A673 (cell line): Measurements from ENCODE around the gene DDR1. TPM values are rescaled to one million over a fixed set of nuclear protein-coding genes. Genes with fewer than 3 reads are reported as not detected.

ENCODE experiments used
- BruUV-seq: library from RNA; stranded (reverse); fragments of 400-500 nt; replicated peaks from 2 replicates; lab custom pipeline; 2021; lab: Mats Ljungman, UMichigan
- CTCF ChIA-PET: fragments of 300-600 bp; sonication (Branson Sonifier 250); formaldehyde crosslinking; loops from one replicate; lab custom pipeline; 2022; ENCODE audit warnings: antibody characterized with exemption; lab: Charles Lee
- POLR2A ChIA-PET: fragments of 300-600 bp; sonication (Branson Sonifier 250); formaldehyde crosslinking; loops from one replicate; lab custom pipeline; 2022; ENCODE audit warnings: antibody characterized with exemption; ENCODE audit not compliant: low non-redundant PET; lab: Charles Lee
- DNase-seq: peaks from one replicate; pipeline ENCODE4 v3.0.0-alpha.2; 2015; ENCODE audit warnings: low spot score
- H3K27ac ChIP-seq: fragments of 200-600 bp; sonication (generic); 2 replicates; pipeline ENCODE4 v1.5.1; 2016; ENCODE audit warnings: mixed run types, low read depth, mild to moderate bottlenecking, mixed read lengths, antibody characterized with exemption, low read length; ENCODE audit not compliant: poor library complexity, severe bottlenecking
- H3K27me3 ChIP-seq: fragments of 200-600 bp; sonication (generic); replicated peaks from 2 replicates; pipeline ENCODE4 v1.6.1; 2017; ENCODE audit warnings: mixed run types, low read depth, mild to moderate bottlenecking, mixed read lengths, antibody characterized with exemption, low read length; ENCODE audit not compliant: insufficient read depth, poor library complexity
- H3K36me3 ChIP-seq: fragments of 200-600 bp; sonication (generic); 2 replicates; pipeline ENCODE4 v1.6.1; 2016; ENCODE audit warnings: mixed run types, mild to moderate bottlenecking, mixed read lengths, antibody characterized with exemption, low read length; ENCODE audit not compliant: insufficient read depth, poor library complexity, severe bottlenecking
- H3K4me1 ChIP-seq: fragments of 200-600 bp; sonication (generic); 2 replicates; pipeline ENCODE4 v1.6.1; 2017; ENCODE audit warnings: mixed run types, mild to moderate bottlenecking, mixed read lengths, antibody characterized with exemption, low read length; ENCODE audit not compliant: insufficient read depth, poor library complexity, severe bottlenecking
- H3K4me3 ChIP-seq: fragments of 200-600 bp; sonication (generic); 2 replicates; pipeline ENCODE4 v1.5.1; 2016; ENCODE audit warnings: low read depth, mixed run types, mild to moderate bottlenecking, mixed read lengths, low read length; ENCODE audit not compliant: poor library complexity, severe bottlenecking
- H3K9me3 ChIP-seq: fragments of 200-600 bp; sonication (generic); 2 replicates; pipeline ENCODE4 v1.6.1; 2016; ENCODE audit warnings: mixed run types, low read depth, mild to moderate bottlenecking, mixed read lengths, antibody characterized with exemption, low read length; ENCODE audit not compliant: poor library complexity, severe bottlenecking
- EZH2 ChIP-seq: fragments of 200-600 bp; sonication (generic); IDR thresholded peaks from 2 replicates; pipeline ENCODE4 v1.6.1; 2017; ENCODE audit warnings: borderline replicate concordance, low read depth, mild to moderate bottlenecking, mixed read lengths, antibody characterized with exemption, low read length; ENCODE audit not compliant: poor library complexity, severe bottlenecking
- intact Hi-C: fragments of 100-400 bp; cut with micrococcal nuclease; formaldehyde crosslinking; loops from one replicate; pipeline ENCODE4 v1.10.0; 2022; ENCODE audit not compliant: unreplicated experiment
- total RNA-seq: library from RNA; stranded (reverse); gene quantifications from 2 replicates; pipeline ENCODE4 v1.2.3, GENCODE V29; 2021
- TF ChIP-seq, protein P1 (sequence below): fragments of 300-800, 200-600 bp; sonication (generic); conservative IDR thresholded peaks from 2 replicates; pipeline ENCODE4 v1.5.1; 2017; ENCODE audit warnings: low read depth, mild to moderate bottlenecking, antibody characterized with exemption, low read length, moderate library complexity, mixed read lengths

DDR1 gene
- total RNA-seq, 1 experiment from 2014 or later: 57.9 TPM

DNA sequence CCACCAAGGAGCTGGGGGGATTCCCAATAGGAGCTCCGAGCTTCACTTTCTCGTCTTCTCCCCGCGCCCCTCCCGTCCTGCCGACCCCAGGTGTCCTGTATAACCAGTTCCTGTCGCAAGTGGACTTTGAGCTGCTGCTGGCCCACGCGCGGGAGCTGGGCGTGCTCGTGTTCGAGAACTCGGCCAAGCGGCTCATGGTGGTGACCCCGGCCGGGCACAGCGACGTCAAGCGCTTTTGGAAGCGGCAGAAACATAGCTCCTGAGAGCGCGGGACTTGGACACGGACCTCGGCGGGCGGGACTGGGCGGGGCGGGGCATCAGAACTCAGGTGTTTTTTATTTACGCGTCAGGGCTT lies 29.4 kb downstream of the DDR1 start:
- peak overlapping the region; percentile 62 for H3K4me3 ChIP-seq
- intact Hi-C loops: loop anchor here (2.0 kb wide), 1 partner anchor 129 kb away; no protein-coding TSS in a partner anchor
- BruUV-seq: no TSS peak
- peaks cover 28% of the 10 kb centered on the region for H3K36me3 ChIP-seq
- TF ChIP-seq, protein P1, sequence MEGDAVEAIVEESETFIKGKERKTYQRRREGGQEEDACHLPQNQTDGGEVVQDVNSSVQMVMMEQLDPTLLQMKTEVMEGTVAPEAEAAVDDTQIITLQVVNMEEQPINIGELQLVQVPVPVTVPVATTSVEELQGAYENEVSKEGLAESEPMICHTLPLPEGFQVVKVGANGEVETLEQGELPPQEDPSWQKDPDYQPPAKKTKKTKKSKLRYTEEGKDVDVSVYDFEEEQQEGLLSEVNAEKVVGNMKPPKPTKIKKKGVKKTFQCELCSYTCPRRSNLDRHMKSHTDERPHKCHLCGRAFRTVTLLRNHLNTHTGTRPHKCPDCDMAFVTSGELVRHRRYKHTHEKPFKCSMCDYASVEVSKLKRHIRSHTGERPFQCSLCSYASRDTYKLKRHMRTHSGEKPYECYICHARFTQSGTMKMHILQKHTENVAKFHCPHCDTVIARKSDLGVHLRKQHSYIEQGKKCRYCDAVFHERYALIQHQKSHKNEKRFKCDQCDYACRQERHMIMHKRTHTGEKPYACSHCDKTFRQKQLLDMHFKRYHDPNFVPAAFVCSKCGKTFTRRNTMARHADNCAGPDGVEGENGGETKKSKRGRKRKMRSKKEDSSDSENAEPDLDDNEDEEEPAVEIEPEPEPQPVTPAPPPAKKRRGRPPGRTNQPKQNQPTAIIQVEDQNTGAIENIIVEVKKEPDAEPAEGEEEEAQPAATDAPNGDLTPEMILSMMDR: no peak
- no peak for TF ChIP-seq EZH2
- DNase-seq: no peak
- no peaks in the 10 kb centered on the region for H3K9me3 ChIP-seq
- no peaks in the 10 kb centered on the region for H3K27me3 ChIP-seq
- H3K4me1 ChIP-seq: peaks cover 13% of the 10 kb centered on the region
- ChIA-PET CTCF (interaction anchor here (0.6 to 3.5 kb wide), 4 partner anchors 156 to 279 kb away, joined by 3 to 37 read pairs (median 13); no protein-coding TSS in a partner anchor), POLR2A (no interaction called here)
- peak overlapping the region; percentile 75 for H3K27ac ChIP-seq

DNA sequence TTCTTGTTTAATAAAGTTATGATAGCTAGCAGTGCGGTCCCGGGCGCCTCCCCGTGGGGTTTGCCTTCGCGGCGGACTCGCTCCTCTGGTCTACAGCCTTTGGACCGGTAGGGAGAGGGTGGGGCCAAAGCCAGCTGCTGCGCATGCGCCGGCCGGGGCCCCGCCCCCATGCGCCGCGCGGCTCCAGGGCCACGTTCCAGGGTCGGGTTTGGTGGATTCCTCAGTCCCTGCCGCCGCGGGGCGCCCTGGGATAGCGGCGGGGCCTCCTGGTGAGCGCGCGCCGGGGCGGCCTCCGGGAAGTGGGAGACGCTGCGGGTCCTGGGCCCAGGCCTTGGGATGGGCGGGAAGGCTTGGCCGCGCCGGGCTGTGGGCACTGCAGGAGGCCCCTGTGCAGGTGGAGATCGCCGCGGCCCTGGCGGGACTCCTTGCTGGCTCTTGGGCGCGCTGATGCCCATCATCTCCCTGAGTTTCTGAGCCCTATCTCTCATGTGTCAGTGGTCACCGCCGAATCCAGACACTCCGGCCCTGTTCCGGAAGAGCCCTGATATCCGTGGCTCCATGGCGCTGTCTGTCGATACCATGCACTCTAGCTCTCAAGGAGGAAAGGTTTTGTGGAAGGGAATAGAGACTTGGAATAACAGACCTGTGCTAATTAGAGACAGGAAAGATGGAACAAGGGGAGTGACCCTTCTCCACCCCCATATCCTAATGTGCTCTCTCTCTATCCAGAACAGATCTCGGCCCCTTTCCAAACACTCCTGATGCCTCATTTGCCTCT lies 29.9 kb downstream of the DDR1 start, which contains the start of gene VARS2:
VARS2 (plus strand) TSS at position 163 of the 778 bp plus-strand sequence; CDS start at position 762, 599 bp downstream.
- POLR2A ChIA-PET: no interaction called here
- intact Hi-C loops: loop anchor here (2.0 kb wide), 1 partner anchor 129 kb away; no protein-coding TSS in a partner anchor
- Histone ChIP-seq H3K4me1 (peaks cover 13% of the 10 kb centered on the region), H3K4me3 (peak within 1 kb of the TSS; percentile 62), H3K36me3 (peaks cover 28% of the 10 kb centered on the region), H3K9me3 (no peaks in the 10 kb centered on the region), H3K27me3 (no peaks in the 10 kb centered on the region), H3K27ac (peak within 1 kb of the TSS; percentile 75)
- TSS peak; percentile 60 for BruUV-seq
- CTCF ChIA-PET: interaction anchor here (0.6 to 3.5 kb wide), 4 partner anchors 29 to 235 kb away, joined by 3 to 37 read pairs (median 13); no protein-coding TSS in a partner anchor
- DNase-seq: peak; percentile 89
- TF ChIP-seq, protein P1: peak; percentile 40
- no peak for TF ChIP-seq EZH2

DNA sequence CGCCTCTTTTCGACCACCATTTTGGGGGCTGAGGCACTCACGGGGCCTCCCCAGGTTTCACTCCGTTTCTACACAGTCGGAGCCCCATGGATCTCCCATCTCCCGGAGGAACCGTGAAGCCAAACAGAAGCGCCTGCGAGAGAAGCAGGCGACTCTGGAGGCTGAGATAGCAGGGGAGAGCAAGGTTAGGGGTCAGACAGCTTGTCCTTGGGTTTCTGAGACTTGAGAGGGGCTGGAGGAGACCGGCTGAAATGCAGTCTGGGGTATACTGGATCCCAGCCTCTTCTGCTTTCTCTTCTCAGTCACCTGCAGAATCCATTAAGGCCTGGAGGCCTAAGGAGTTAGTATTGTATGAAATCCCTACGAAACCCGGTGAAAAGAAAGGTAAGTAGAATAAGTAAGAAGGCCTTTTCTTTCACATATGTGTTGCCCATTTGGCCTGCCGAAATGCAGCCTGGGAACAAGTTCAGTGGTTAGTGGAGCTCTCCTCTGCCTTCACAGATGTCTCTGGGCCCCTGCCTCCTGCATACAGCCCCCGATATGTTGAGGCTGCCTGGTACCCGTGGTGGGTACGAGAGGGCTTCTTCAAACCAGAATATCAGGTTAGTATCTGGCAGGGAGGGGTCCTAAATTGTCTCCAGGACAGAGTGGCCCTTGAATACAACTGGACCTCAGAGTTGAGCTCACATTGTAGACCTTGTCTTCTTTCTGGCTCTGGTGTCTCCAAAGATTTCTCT lies 30.7 kb downstream of the DDR1 start:
- no peaks in the 10 kb centered on the region for H3K27me3 ChIP-seq
- CTCF ChIA-PET: interaction anchor here (1.2 to 3.5 kb wide), 4 partner anchors 128 to 172 kb away, joined by 10 to 37 read pairs (median 22); no protein-coding TSS in a partner anchor
- POLR2A ChIA-PET: no interaction called here
- H3K9me3 ChIP-seq: no peaks in the 10 kb centered on the region
- peak overlapping the region; percentile 62 for H3K4me3 ChIP-seq
- BruUV-seq: no TSS peak
- peaks cover 22% of the 10 kb centered on the region for H3K36me3 ChIP-seq
- intact Hi-C loops: loop anchor here (1.0 to 2.0 kb wide), 2 partner anchors 128 to 155 kb away; no protein-coding TSS in a partner anchor
- H3K4me1 ChIP-seq: peaks cover 13% of the 10 kb centered on the region
- peak overlapping the region; percentile 75 for H3K27ac ChIP-seq
- no peak for DNase-seq
- TF ChIP-seq, protein P1: no peak
- no peak for TF ChIP-seq EZH2
